ENCODE measurements around the gene CLCN1.

The CLCN1 gene

DNA sequence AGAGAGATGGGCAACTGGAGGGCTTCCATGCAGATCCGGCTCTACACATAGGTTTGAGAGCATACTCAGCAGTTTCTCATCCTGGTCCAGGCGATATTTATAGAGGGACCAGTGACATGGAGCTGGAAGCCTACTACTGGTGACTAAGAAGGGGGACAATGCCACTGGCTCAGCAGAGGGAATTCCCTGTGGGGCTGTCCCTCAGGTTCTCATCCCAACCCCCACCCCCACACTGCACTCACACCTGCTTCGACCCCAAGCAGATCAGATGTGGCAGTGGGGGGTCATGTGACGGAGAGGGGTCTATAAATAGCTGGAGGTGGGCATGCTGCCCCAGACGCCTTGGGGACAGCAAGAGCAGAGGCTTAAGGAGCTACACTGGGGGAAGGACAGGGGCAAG is at the start of gene CLCN1:
TSS of gene CLCN1 (plus strand) at position 336 of the 400 bp plus-strand sequence. CDS start 102 bp downstream, outside the sequence.
- no peaks in the 10 kb centered on the region for H4K20me1 ChIP-seq (ENCODE audit: insufficient read depth)
- no peak within 1 kb of the TSS for H3K27ac ChIP-seq
- no peaks in the 10 kb centered on the region for H3K27me3 ChIP-seq (ENCODE audit: insufficient read depth, low read depth)
- no peak within 1 kb of the TSS for H3K9ac ChIP-seq
- TF ChIP-seq, protein P1, sequence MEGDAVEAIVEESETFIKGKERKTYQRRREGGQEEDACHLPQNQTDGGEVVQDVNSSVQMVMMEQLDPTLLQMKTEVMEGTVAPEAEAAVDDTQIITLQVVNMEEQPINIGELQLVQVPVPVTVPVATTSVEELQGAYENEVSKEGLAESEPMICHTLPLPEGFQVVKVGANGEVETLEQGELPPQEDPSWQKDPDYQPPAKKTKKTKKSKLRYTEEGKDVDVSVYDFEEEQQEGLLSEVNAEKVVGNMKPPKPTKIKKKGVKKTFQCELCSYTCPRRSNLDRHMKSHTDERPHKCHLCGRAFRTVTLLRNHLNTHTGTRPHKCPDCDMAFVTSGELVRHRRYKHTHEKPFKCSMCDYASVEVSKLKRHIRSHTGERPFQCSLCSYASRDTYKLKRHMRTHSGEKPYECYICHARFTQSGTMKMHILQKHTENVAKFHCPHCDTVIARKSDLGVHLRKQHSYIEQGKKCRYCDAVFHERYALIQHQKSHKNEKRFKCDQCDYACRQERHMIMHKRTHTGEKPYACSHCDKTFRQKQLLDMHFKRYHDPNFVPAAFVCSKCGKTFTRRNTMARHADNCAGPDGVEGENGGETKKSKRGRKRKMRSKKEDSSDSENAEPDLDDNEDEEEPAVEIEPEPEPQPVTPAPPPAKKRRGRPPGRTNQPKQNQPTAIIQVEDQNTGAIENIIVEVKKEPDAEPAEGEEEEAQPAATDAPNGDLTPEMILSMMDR (conservative IDR thresholded peaks at IDR 0.05; ENCODE audit: low read depth, low read length), result no peak
- H3K4me1 ChIP-seq (ENCODE audit: low read depth, poor library complexity, severe bottlenecking), result no peaks in the 10 kb centered on the region
- no peaks in the 10 kb centered on the region for H3K79me2 ChIP-seq (ENCODE audit: insufficient read depth, low read depth)
- H3K4me2 ChIP-seq, result no peak within 1 kb of the TSS
- H2AFZ ChIP-seq (ENCODE audit: low read depth), result no peak within 1 kb of the TSS
- no peaks in the 10 kb centered on the region for H3K36me3 ChIP-seq (ENCODE audit: insufficient read depth)
- H3K4me3 ChIP-seq (IDR thresholded peaks at IDR 0.05; ENCODE audit: insufficient read depth, low read depth, low read length), result no peak within 1 kb of the TSS

DNA sequence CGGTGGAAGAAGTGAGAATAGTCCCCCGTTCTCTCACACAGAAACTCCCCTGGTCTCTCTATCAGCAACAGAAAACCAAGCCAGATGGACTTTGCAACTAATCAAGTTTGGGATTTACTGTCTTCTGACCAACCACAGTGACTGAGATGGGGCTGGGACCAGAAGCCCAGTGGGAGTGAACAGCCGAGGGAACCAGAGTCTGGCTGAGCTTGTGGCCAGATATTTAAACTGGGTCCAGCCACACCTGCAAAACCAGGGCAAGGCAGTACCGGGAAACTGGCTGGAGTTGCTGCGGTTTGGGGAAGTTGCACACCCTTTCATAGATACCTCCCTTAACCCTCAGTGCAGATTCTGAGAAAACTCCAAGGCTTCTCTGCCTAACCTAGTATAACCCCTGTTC is 46.7 kb upstream of the CLCN1 start:
- TF ChIP-seq, protein P1 (conservative IDR thresholded peaks at IDR 0.05; ENCODE audit: low read depth, low read length), result no peak
- Histone ChIP-seq H4K20me1 (ENCODE audit: insufficient read depth) (no peaks in the 10 kb centered on the region), H3K4me2 (no peak overlapping the region), H3K27me3 (ENCODE audit: insufficient read depth, low read depth) (no peaks in the 10 kb centered on the region), H3K27ac (no peak overlapping the region), H3K36me3 (ENCODE audit: insufficient read depth) (no peaks in the 10 kb centered on the region), H3K9ac (no peak overlapping the region), H2AFZ (ENCODE audit: low read depth) (no peak overlapping the region), H3K4me1 (ENCODE audit: low read depth, poor library complexity, severe bottlenecking) (peaks cover 5% of the 10 kb centered on the region), H3K79me2 (ENCODE audit: insufficient read depth, low read depth) (peaks cover 5% of the 10 kb centered on the region; the same call in 1 of the 2 replicates), H3K4me3 (IDR thresholded peaks at IDR 0.05; ENCODE audit: insufficient read depth, low read depth, low read length) (no peak overlapping the region)

DNA sequence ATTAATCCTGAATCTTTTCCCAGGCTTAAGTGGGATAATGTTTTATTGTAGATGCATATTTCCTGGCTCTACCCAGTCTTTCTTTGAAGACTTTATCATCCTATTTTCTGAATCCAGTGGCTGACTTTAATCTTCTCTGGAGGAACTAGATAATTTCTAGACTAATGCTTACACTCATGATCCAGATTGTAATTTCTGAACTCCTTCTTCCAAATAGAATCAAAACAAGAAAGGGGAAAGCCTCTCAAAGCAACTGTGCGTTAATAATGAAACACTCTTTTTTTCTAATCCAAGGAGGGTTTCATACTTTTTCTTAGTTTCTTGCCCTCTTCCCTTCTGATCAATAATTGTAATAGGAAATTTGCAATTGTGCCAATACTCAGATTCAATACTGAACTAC is 44.7 kb upstream of the CLCN1 start:
- TF ChIP-seq, protein P1 (conservative IDR thresholded peaks at IDR 0.05; ENCODE audit: low read depth, low read length), result no peak
- H3K4me3 ChIP-seq (IDR thresholded peaks at IDR 0.05; ENCODE audit: insufficient read depth, low read depth, low read length), result no peak overlapping the region
- no peaks in the 10 kb centered on the region for H3K4me1 ChIP-seq (ENCODE audit: low read depth, poor library complexity, severe bottlenecking)
- H2AFZ ChIP-seq (ENCODE audit: low read depth), result no peak overlapping the region
- H3K4me2 ChIP-seq, result no peak overlapping the region
- no peaks in the 10 kb centered on the region for H3K27me3 ChIP-seq (ENCODE audit: insufficient read depth, low read depth)
- H3K9ac ChIP-seq, result no peak overlapping the region
- H3K79me2 ChIP-seq (ENCODE audit: insufficient read depth, low read depth), result no peaks in the 10 kb centered on the region
- H3K27ac ChIP-seq, result no peak overlapping the region
- H4K20me1 ChIP-seq (ENCODE audit: insufficient read depth), result no peaks in the 10 kb centered on the region
- no peaks in the 10 kb centered on the region for H3K36me3 ChIP-seq (ENCODE audit: insufficient read depth)

DNA sequence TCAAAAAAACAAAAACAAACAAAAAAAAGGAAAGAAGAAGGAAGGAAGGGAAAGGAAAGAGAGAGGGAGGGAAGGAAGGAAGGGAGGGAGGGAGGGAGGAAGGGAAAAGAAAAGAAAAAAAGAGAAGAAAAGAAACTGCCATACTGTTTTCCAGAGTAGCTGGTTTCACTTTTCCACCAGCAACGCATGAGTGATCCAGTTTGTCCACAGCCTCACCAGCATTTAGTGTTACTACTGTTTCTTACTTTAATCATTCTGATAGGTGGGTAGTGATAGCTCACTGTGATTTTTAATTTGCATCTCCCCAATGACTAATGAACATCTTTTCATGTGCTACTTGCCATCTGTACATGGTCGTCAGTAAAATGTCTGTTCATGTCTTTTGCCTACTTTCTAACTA is 43.0 kb upstream of the CLCN1 start:
- no peaks in the 10 kb centered on the region for H4K20me1 ChIP-seq (ENCODE audit: insufficient read depth)
- H2AFZ ChIP-seq (ENCODE audit: low read depth), result no peak overlapping the region
- no peak overlapping the region for H3K4me3 ChIP-seq (IDR thresholded peaks at IDR 0.05; ENCODE audit: insufficient read depth, low read depth, low read length)
- TF ChIP-seq, protein P1 (conservative IDR thresholded peaks at IDR 0.05; ENCODE audit: low read depth, low read length), result no peak
- no peak overlapping the region for H3K27ac ChIP-seq
- no peak overlapping the region for H3K4me2 ChIP-seq
- H3K9ac ChIP-seq, result no peak overlapping the region
- no peaks in the 10 kb centered on the region for H3K4me1 ChIP-seq (ENCODE audit: low read depth, poor library complexity, severe bottlenecking)
- no peaks in the 10 kb centered on the region for H3K36me3 ChIP-seq (ENCODE audit: insufficient read depth)
- H3K27me3 ChIP-seq (ENCODE audit: insufficient read depth, low read depth), result no peaks in the 10 kb centered on the region
- no peaks in the 10 kb centered on the region for H3K79me2 ChIP-seq (ENCODE audit: insufficient read depth, low read depth)
